Stimulated activated CD8-positive, alpha-beta memory T cell treated with anti-CD3 and anti-CD28 coated beads, Interleukin-4, amount 100 ng/mL, for 24 hours (primary cell): ENCODE results near the gene MAP7D2.

Source experiments
- DNase-seq: peaks from one replicate; pipeline ENCODE4 v3.0.0-alpha.2; 2020; ENCODE audit warnings: low read depth

Gene MAP7D2

DNA sequence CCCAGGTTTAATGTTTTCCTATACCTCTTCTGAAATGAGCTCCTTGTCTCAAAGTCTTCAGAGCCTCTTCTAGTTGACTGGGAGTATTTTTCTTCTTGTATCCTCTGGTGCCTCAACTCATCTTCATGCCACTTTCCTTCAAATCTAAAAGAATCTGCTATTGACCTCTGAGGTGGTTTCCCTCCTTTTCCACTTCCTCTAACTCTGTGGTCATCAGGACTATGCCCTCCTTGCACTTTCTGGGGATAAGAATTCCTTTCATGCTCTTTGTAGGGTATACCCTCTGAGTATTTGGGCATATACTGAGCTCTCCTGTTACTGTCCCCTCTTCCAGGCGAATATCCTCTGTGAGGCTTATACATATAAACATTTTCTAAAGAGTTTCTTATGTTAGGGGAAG is 150.7 kb downstream of the MAP7D2 start:
- DNase-seq = no peak

DNA sequence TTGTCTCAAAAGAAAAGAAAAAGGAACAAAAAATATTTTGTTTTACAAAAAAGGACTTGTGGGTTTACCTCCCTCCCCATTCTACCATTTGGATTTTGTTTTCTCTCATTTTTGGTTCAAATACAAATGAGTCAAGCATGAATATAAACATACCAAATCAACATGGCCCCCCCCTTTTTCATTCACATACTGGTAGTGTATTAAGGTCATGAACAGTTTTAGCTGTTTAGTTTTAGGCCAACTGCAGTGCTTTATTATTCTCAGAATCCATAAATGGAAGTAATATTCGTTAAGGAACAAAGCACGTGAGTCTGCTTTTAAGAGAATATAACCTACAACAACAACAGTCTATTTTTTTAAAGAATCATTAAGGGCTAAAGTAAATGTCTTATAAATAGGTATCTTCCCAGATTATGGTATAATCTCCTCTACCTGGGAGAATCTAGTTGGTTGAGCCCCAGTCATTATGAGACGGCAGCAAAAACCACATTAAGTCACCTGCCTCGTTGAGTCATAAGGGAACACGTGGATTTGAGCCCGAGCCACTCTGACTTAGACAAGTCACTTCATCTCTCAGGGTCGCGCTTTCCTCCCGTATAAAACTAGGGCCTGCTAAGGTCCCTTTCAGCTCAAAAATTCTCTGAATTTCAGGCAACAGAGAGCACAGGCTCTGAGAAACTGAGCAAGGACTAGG is 152.5 kb downstream of the MAP7D2 start:
- DNase-seq = no peak

DNA sequence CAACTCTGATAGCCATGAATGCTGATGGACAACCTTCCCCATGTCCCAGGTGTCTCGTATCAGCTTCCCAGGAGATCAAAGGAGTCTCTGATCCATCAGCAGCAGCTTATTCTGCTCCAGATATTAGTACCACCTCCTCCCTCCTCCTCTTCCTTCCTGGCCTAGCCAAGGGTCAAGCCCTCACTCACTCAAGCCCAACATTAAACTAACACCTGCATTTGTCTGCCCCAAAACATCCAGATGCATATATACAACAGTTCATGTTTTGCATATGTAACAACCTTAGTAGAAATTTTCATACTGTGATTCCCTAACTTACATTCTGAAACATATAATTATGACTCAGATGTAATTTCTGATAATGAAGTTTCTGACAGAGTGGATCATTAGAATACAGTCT is 155.8 kb downstream of the MAP7D2 start:
- no peak for DNase-seq

DNA sequence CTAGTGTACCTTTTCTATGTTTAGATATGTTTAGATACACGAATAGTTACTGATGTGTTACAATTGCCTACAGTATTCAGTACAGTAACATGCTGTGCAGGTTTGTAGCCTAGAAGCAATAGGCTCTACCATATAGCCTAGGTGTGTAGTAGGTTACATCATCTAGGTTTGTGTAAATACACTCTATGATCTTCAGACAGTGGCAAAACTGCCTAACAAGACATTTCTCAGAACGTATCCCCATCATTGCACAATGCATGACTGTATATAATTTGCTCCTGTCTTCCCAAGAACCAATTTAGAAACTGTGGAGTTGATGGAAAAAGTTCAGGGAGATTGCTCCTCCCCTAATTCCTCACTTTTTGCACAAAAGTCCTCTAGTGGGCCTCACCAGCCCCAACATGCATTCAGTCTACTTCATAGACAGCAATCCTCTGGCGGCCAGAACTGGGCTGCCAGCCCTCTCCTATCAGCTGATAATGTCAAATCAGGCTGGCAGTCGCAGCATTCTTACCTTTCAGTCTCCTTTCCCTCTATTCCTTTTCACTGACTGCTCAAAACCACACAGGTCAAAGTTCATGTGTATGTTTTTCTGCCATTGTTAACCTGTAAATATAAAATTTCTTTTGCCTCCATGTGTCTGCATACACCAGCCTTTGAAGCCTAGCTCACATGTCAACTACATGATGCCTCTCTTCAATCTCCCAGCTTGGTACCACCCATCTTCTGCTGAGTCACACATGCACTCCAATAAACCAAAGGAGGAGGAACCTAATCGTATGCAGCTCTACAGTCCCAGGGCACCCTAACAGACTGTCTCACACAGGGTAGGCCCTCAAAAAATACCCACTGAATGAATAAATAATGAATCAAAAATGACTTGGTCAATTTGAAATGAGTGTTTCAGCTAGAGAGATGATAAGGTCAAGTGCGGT is 157.9 kb downstream of the MAP7D2 start:
- no peak for DNase-seq

DNA sequence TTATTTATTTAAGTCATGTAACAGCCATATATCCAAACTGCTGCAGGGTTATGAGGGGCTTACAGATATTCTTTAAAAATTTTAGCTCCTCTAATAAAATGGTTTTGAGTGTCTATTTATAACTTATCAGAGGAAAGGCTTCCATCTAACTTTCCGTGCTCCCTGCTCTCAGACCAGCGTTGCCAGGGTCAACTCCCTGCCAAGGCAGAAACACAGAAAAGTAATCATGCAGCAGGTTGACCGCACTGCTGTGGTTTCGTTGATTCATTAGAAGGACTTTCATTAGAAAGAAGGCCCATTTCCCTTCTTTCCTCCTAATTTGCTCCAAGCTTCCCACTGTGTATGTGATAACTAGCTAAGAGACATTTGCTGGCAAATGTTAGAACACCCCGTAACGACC is 159.8 kb downstream of the MAP7D2 start:
- no peak for DNase-seq
